ENCODE data around the gene CDK7. TPM values are rescaled to one million over a fixed set of nuclear protein-coding genes. Genes with fewer than 3 reads are reported as not detected.

Gene CDK7
- polyA plus RNA-seq, 6 donors from 2014 or later = 28.8 to 55.4 (median 31.4) TPM

DNA sequence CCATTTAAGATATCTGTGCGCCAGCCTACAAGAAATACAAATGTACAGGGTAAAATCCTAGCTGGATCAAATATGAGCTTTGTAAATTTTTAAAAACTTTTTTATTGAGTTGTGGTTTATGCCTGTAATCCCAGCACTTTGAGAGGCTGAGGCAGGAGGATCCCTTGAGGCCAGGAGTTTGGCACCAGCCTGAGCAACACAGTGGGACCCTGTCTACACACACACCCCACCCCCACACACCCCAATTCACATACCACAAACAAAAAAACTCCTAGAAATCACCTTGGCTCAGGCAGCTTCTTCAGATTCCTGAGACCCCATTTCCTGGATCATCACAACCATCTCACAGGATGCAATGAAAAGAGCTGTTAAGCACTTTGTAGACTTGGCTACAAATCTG, 46.4 kb downstream of the CDK7 start:
- peak overlapping the region in 1 of 6 donors; percentile 88 for H3K27ac Mint-ChIP-seq
- H3K27me3 Mint-ChIP-seq = no peaks in the 10 kb centered on the region
- DNase-seq (no peak), ATAC-seq (ENCODE audit: low read depth in 2 of 2) (no peak)
- H3K4me3 Mint-ChIP-seq = no peak overlapping the region
- peaks cover 8 to 15% of the 10 kb centered on the region in 2 donors for H3K36me3 Mint-ChIP-seq
- no peaks in the 10 kb centered on the region for H3K9me3 Mint-ChIP-seq
- peaks cover 0 to 5% (median 0%) of the 10 kb centered on the region in 3 donors for H3K4me1 Mint-ChIP-seq

GRCh38 chr5:69284203-69284602, 49.5 kb downstream of the CDK7 start:
- ATAC-seq (ENCODE audit: low read depth in 2 of 2) = no peak
- Mint-ChIP-seq H3K27me3 (no peaks in the 10 kb centered on the region), H3K4me3 (no peak overlapping the region), H3K36me3 (peaks cover 8 to 15% of the 10 kb centered on the region in 2 donors), H3K4me1 (peaks cover 0 to 5% (median 0%) of the 10 kb centered on the region in 3 donors), H3K9me3 (no peaks in the 10 kb centered on the region), H3K27ac (no peak overlapping the region)
- no peak for DNase-seq

- no peak for DNase-seq
- Mint-ChIP-seq H3K27me3 (no peaks in the 10 kb centered on the region), H3K9me3 (no peaks in the 10 kb centered on the region), H3K4me3 (no peak overlapping the region), H3K4me1 (no peaks in the 10 kb centered on the region), H3K36me3 (peaks cover 8 to 10% of the 10 kb centered on the region in 2 donors), H3K27ac (peak overlapping the region in 2 of 6 donors; percentile 41 to 86)
- ATAC-seq (ENCODE audit: low read depth in 2 of 2) = no peak
These were observed 50.9 kb downstream of the CDK7 start for GRCh38 chr5:69285448-69286116.

DNA sequence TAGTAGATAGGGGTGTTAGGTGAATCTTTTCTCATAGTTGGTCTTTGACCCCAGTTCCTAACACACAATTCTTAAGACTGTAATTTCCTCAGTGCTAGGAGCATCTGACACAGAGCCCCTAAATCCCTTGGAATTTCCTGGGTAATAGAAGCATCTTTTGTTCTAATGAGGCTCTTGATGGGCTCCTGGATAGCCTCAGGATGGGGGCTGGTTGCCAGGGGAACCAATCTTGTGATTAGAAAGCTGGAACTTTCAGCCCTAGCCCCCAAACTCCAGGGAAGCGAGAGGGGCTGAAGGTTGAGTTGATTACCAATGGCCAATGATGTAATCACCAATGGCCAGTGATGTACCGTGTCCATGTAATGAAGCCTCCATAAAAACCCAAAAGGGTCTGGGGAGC, 53.4 kb downstream of the CDK7 start:
- no peaks in the 10 kb centered on the region for H3K9me3 Mint-ChIP-seq
- H3K4me3 Mint-ChIP-seq = no peak overlapping the region
- DNase-seq = no peak
- H3K27me3 Mint-ChIP-seq = no peaks in the 10 kb centered on the region
- no peak overlapping the region for H3K27ac Mint-ChIP-seq
- no peaks in the 10 kb centered on the region for H3K4me1 Mint-ChIP-seq
- ATAC-seq (ENCODE audit: low read depth in 2 of 2) = no peak
- H3K36me3 Mint-ChIP-seq = peaks cover 8 to 10% of the 10 kb centered on the region in 2 donors

- H3K4me3 Mint-ChIP-seq = no peak overlapping the region
- no peaks in the 10 kb centered on the region for H3K9me3 Mint-ChIP-seq
- H3K27ac Mint-ChIP-seq = no peak overlapping the region
These were observed 54.0 kb downstream of the CDK7 start for GRCh38 chr5:69288688-69289087.

GRCh38 chr5:69292306-69292705, 57.6 kb downstream of the CDK7 start:
- Mint-ChIP-seq H3K27ac (peak overlapping the region in 3 of 6 donors; percentile 44 to 76 (median 62)), H3K4me3 (no peak overlapping the region), H3K9me3 (no peaks in the 10 kb centered on the region), H3K36me3 (no peaks in the 10 kb centered on the region), H3K4me1 (no peaks in the 10 kb centered on the region), H3K27me3 (no peaks in the 10 kb centered on the region)
- DNase-seq (no peak), ATAC-seq (ENCODE audit: low read depth in 2 of 2) (no peak)

More at GRCh38 chr5:69288688-69289087, 54.0 kb downstream of the CDK7 start:
- no peaks in the 10 kb centered on the region for H3K4me1 Mint-ChIP-seq
- DNase-seq (no peak), ATAC-seq (ENCODE audit: low read depth in 2 of 2) (no peak)
- H3K27me3 Mint-ChIP-seq = no peaks in the 10 kb centered on the region
- H3K36me3 Mint-ChIP-seq = peaks cover 8 to 10% of the 10 kb centered on the region in 2 donors

DNA sequence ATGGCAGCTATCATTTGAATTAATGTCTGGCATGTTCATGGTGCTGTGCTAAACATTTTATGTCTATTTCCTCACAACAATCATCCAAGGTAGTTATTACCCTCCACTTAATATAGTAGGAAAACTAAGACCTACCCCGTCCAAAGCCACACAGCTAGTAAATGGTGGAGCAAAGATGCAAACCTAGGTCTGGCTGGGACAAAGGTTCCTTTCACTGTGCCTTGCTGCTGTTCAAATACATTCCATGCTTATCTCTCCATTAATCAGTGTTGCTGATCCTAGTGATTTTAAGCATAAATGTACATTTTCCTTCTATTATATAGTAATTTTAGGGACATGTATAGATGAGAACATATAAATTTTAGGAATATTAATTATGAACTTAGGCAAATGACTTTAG, 59.2 kb downstream of the CDK7 start:
- DNase-seq (no peak), ATAC-seq (ENCODE audit: low read depth in 2 of 2) (no peak)
- no peaks in the 10 kb centered on the region for H3K27me3 Mint-ChIP-seq
- no peaks in the 10 kb centered on the region for H3K36me3 Mint-ChIP-seq
- no peak overlapping the region for H3K4me3 Mint-ChIP-seq
- no peaks in the 10 kb centered on the region for H3K9me3 Mint-ChIP-seq
- H3K27ac Mint-ChIP-seq = no peak overlapping the region
- H3K4me1 Mint-ChIP-seq = no peaks in the 10 kb centered on the region

DNA sequence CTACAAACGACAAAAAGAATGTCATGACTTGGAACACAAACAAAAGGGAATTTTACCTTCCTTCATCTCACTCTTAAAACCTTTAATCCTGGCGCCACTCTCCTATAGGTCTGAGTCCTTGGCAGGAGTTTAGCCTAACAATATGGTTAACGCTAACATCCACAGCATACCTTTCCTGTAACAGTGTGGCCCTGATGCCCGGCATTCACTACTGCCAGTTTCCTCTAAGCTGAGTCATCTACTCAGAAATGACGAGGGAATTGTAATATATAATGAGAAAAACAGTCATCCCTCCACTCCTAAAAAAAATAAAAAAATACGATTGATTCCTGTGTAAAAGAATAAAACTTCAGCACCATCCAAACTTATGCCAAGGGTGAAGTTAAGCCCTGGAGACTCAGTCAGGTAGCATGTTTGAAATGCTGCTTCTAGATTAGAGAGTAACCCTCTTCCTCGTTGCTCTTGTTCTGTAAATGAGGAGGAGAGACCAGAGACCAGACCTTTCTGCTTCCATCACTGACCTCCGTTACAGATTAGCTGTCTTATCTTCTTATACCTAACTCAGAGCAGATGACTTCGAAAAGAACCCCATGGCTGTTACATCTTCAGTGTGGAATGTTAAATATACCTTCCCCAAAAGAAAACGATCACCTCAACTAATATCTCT, 60.5 kb downstream of the CDK7 start:
- Mint-ChIP-seq H3K36me3 (peaks cover 0 to 10% of the 10 kb centered on the region in 2 donors), H3K4me1 (no peaks in the 10 kb centered on the region), H3K27me3 (no peaks in the 10 kb centered on the region), H3K4me3 (no peak overlapping the region), H3K9me3 (no peaks in the 10 kb centered on the region), H3K27ac (peak overlapping the region in 1 of 6 donors; percentile 71)
- DNase-seq = no peak
- ATAC-seq (ENCODE audit: low read depth in 2 of 2) = no peak

GRCh38 chr5:69299625-69300024, 64.9 kb downstream of the CDK7 start:
- Mint-ChIP-seq H3K27ac (no peak overlapping the region), H3K4me3 (no peak overlapping the region), H3K9me3 (no peaks in the 10 kb centered on the region), H3K36me3 (peaks cover 0 to 10% of the 10 kb centered on the region in 2 donors), H3K4me1 (peaks cover 0 to 6% (median 0%) of the 10 kb centered on the region in 3 donors), H3K27me3 (no peaks in the 10 kb centered on the region)
- DNase-seq (no peak), ATAC-seq (ENCODE audit: low read depth in 2 of 2) (no peak)

DNA sequence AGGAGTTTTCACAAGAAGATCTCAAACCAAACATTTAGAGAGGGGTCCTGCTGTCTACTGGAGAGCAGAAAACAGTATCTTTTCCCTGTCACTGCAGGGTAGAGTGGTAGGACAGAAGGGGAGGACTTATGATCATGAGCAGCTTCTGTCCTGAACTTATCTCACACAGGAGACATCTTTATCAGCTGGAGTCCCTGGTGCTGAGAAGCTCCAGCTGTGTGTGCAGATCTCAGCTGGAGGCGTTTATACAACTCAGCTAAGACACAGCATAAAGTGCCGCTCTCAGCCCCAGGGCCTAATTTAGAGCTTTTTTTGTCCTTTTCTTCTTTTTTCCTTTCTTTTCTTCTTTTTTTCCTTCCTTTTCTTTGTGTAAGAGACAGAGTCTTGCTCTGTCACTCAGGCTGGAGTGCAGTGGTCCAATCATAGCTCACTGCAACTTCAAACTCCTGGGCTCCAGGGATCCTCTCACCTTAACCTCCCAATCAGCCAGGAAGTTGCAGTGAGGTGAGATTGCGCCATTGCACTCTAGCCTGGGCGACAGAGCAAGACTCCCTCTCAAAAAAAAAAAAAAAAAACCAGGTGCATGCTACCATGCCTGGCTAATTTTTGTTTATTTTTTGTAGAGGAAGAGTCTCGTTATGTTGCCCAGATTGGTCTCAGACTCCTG, 66.0 kb downstream of the CDK7 start:
- Mint-ChIP-seq H3K4me1 (peaks cover 0 to 6% (median 0%) of the 10 kb centered on the region in 3 donors), H3K36me3 (peaks cover 0 to 10% of the 10 kb centered on the region in 2 donors), H3K9me3 (no peaks in the 10 kb centered on the region), H3K27ac (peak overlapping the region in 2 of 6 donors; percentile 92 to 98), H3K4me3 (peak overlapping the region in 1 of 8 donors; percentile 44), H3K27me3 (no peaks in the 10 kb centered on the region)
- DNase-seq (peak; percentile 7), ATAC-seq (ENCODE audit: low read depth in 2 of 2) (no peak)

GRCh38 chr5:69305512-69305911, 70.8 kb downstream of the CDK7 start:
- ATAC-seq (ENCODE audit: low read depth in 2 of 2) = no peak
- no peak overlapping the region for H3K27ac Mint-ChIP-seq
- DNase-seq = no peak
- H3K27me3 Mint-ChIP-seq = no peaks in the 10 kb centered on the region
- H3K4me3 Mint-ChIP-seq = no peak overlapping the region
- H3K9me3 Mint-ChIP-seq = peaks cover 0 to 15% (median 10%) of the 10 kb centered on the region in 7 donors
- H3K4me1 Mint-ChIP-seq = peaks cover 0 to 6% (median 0%) of the 10 kb centered on the region in 3 donors
- H3K36me3 Mint-ChIP-seq = peaks cover 23 to 26% of the 10 kb centered on the region in 2 donors

GRCh38 chr5:69308046-69308553, 73.4 kb downstream of the CDK7 start:
- peak overlapping the region in 1 of 8 donors; percentile 67 for H3K4me3 Mint-ChIP-seq
- peaks cover 0 to 15% (median 10%) of the 10 kb centered on the region in 7 donors for H3K9me3 Mint-ChIP-seq
- H3K27ac Mint-ChIP-seq = no peak overlapping the region
- H3K36me3 Mint-ChIP-seq = peaks cover 24 to 30% of the 10 kb centered on the region in 2 donors
- ATAC-seq (ENCODE audit: low read depth in 2 of 2) = no peak
- no peaks in the 10 kb centered on the region for H3K27me3 Mint-ChIP-seq
- peaks cover 0 to 9% (median 3%) of the 10 kb centered on the region in 3 donors for H3K4me1 Mint-ChIP-seq
- DNase-seq = no peak

DNA sequence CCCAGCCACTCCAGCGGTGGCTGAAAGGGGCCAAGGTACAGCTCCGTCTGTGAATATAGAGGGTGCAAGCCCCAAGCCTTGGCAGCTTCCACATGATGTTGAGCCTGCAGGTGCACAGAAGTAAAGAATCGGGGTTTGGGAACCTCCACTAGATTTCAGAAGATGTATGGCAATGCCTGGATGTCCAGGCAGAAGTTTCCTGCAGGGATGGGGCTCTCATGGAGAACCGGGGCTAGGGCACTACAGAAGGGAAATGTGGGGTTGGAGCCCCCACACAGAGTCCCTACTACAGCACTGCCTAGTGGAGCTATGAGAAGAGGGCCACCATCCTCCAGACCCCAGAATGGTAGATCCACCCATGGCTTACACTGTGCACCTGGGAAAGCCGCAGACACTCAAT, 74.7 kb downstream of the CDK7 start:
- DNase-seq (no peak), ATAC-seq (ENCODE audit: low read depth in 2 of 2) (no peak)
- no peak overlapping the region for H3K27ac Mint-ChIP-seq
- H3K9me3 Mint-ChIP-seq = peaks cover 0 to 15% (median 10%) of the 10 kb centered on the region in 7 donors
- H3K4me1 Mint-ChIP-seq = peaks cover 0 to 14% (median 3%) of the 10 kb centered on the region in 3 donors
- no peak overlapping the region for H3K4me3 Mint-ChIP-seq
- peaks cover 24 to 35% of the 10 kb centered on the region in 2 donors for H3K36me3 Mint-ChIP-seq
- H3K27me3 Mint-ChIP-seq = no peaks in the 10 kb centered on the region
